Ecto neural progenitor cell (in vitro differentiated cells): ENCODE measurements around the gene TBC1D16.

Experiments
- DNase-seq: peaks from one replicate; pipeline ENCODE4 v3.0.0-alpha.2; 2018; ENCODE audit warnings: low spot score

Gene TBC1D16

DNA sequence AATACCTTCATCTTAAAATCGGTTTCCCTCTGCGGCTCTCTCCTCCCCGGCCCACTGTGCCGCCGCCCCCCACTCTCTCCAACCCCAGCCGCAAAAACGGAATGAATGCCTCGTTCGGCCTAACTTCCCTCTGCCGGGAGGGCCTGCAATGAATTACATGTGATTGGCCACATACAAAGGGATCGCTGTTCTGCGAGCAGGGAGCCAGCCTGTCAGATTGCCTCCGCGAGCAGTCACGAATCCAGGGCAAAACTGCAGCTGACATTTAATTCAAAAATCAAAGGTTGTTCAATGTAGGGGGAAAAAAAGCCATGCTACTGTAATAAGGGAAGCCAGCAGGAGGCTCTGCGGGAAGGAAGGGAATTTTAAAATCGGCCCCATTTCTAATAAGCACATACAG is 84.9 kb downstream of the TBC1D16 start:
- DNase-seq: peak; percentile 84

DNA sequence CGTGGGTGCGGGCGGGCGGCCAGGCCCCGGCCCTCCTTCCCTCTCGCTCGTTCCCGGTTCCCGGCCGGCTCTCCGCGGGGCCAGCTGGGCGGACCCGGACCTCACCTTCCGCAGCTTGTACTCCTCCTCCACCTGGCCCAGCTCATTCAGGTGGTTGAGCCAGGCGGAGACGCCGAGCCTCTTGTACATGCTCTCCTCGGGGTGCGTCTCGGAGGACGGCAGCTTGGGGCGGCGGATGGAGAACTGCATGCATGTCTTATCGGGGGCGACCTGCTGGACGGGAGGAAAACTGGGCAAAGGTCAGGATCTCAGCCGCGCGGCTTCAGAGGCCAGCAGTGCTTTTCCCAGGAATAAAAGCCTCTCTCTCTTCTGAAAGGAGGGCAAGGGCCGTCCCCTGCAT is 85.4 kb downstream of the TBC1D16 start:
- peak; percentile 75 for DNase-seq

DNA sequence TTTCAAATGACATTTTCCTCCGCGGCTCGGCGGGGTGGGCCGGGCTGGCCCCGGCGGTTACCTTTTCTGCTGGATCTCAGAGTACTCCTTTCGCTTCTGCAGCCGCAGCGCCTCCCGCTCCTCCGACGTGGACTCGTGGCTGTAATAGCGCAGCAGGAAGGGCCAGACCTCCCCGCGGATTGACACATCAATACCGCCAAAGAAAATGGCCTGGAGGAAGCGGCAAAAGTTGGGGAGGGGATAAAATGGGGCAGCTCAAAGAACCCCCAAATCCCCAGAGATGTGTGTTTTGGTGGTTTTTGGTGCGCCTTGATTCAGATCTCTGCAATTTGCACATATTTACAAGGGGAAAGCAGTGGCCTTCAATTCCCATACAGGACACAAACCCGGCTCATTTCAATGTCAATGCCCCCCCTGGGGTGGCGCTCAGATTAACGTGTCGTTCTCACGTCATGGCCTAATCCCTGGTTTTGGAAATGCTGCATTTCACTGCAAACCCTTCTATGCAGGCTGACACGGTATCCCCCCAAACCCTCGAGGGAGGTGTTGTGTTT is 85.9 kb downstream of the TBC1D16 start:
- DNase-seq: peak; percentile 79

GRCh38 chr17:79948945-79949655 is 86.6 kb downstream of the TBC1D16 start:
- peak; percentile 63 for DNase-seq

- DNase-seq: peak; percentile 43
Measured at GRCh38 chr17:79948406-79948944, 87.2 kb downstream of the TBC1D16 start.

DNA sequence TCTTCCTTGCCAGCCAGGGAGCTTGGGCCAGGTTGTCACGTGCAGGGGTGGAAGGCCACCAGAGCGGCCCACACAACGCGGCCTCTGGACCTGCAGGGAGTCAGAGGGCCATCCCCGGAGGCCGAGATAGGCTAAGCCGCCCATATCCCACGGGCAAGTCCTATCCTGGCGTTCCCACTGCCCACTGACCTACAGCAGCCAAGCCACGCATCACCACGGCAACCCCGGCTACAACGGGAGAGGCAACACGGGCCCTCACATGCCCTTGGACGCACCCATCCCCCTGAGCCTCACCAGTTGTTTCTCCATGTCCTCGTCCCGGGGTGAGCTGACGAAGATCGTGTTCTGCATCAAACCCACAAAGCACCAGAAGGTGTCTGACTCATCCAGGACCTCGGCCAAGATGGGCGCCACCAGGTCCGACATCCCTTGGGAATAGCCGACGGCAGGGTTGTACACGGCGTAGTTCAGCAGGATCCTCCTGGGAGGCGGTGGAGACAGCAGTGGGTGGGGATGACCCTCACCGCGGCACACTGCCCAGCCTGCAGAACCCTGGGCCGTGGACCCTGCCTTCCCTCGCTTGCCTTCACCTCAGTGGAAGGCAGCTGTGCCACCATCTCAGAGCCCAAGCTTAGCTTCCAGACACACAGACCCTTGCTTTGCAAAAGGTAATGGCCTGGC is 88.2 kb downstream of the TBC1D16 start:
- peak; percentile 47 for DNase-seq

DNA sequence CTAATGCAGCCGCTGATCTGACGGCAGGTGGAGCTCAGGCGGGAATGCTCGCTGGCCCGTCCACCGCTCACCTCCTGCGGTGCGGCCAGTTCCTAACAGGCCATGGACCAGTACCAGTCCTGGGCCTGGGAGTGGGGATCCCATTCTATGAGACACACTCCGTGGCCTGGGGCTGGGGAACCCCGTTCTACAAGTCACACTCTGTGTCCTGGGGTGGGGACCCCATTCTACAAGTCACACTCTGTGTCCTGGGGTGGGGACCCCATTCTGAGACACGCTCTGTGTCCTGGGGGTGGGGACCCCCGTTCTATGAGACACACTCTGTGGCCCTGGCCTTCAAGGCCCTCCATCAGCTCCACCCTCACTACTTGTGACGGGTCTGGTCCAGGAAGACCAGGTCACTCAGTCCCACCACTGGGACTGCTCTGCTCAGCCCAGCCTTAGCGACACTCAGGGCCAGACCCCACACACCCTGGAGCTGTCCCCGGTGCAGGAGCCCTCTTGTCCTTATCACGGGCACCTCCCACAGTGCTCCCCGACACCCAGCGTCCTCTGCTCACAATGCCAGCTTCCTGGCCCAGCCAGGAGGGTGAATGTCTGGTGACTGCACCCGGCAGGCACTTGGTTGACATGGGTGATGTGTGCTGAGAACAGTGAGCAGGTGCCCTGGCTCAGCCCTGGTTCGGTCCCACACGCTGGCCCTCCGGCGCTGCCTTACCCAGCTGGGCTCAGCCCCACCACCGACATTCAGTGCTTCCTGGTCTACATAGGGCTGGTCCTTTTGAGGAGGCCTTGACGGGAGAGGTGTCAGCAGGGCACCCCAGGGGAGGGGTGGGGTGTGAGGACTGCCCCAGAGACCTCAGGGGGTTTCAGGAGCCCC is 89.1 kb downstream of the TBC1D16 start:
- DNase-seq: peak; percentile 50

GRCh38 chr17:79945591-79946255 is 89.9 kb downstream of the TBC1D16 start:
- peak; percentile 42 for DNase-seq

DNA sequence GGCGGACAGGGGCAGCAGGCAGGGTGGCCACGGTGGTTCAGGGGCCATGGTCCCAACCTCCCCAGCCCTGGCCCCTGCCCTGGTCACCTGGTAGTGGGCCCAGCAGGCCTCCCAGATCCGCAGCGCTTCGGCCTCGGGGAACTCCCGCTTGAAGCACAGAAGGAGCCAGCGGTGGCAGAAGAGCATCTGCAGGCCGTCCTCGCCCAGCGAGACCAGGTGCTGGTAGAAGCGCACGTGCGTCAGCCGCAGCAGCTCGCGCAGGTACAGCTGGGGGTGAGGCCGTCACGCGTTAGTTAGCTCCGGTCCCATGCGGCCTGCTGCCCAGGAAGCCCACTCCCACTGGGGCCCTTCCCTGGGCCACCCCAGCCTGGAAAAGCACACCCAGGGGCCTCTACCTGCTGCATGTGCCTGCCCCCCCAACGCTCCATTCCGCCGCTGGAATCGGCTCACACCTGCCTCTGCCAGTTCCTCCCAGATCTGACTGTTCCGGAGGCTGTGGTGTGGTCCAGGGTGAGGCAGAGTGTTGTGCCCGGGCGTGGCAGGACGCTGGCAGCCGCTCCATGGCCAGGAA is 90.8 kb downstream of the TBC1D16 start:
- peak; percentile 48 for DNase-seq

DNA sequence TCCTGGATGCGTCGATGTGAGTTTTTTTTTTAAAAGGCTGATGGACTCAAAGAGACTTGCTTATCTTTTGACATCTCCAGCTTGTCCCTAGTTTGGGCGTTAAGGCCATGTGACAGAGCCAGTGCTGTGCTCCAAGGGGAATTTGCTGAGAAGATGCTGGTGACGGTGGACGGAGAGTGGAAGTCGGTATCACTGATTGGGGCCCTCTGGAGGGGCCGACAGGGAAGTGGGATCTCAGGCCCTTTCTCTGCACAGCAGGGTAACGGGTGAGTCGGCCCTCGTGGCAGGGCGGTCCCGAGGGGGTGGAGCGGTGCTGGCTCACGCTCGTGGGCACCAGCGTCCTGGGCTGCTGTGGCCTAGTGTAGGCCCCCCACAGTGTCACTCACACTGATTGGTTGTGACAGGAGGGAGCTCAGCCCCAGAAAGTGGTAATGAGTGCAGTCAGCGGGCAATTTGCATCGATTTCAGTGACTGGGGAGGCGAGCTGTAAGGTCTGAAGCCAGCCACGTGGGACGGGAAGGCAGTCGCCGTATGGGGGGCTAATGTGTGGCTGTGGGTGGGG is 91.3 kb downstream of the TBC1D16 start:
- peak; percentile 45 for DNase-seq

- peak; percentile 48 for DNase-seq
Measured at GRCh38 chr17:79943347-79944241, 92.1 kb downstream of the TBC1D16 start.

GRCh38 chr17:79942591-79943346 is 92.9 kb downstream of the TBC1D16 start:
- DNase-seq: peak; percentile 56

- no peak for DNase-seq
Measured at GRCh38 chr17:79942011-79942405, 93.7 kb downstream of the TBC1D16 start.

GRCh38 chr17:79941088-79942010 is 94.3 kb downstream of the TBC1D16 start:
- DNase-seq: no peak

GRCh38 chr17:79940459-79941087 is 95.1 kb downstream of the TBC1D16 start:
- no peak for DNase-seq

DNA sequence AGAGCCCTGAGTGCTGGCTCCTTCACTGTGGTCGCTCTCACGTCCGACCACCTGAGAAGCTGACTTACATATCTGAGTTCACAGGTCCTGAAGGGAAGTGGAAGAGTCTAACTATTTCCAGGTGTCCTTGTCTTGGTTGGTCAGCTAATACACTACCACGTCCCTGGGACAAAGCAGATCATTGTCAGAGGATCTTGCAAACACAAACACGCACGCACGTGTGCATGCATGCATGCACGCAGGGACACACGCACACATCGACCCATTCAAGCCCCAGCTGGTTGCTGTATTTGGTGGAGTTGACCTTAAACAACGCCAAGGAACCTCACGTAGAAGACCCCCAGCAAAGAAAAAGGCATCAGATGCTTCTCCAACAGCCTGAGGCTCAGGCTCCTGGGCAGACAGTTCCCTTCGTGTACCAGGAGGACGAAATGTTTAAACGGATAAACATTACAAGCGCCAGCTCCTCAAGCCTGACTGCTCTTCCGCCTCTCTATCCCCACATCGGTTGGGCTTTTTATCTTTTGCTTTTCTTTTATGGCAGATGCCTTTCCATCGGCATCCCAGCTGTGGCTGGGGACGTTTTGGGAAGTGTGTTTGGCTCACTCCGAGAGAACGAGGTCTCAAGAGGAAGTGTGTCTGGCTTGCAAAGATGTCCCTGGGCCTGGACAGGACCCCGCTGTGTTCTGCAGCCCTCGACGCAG is 95.8 kb downstream of the TBC1D16 start:
- DNase-seq: no peak

- no peak for DNase-seq
Measured at GRCh38 chr17:79939094-79939435, 96.6 kb downstream of the TBC1D16 start.
